ENCODE results near the gene MGMT.

MGMT gene

DNA sequence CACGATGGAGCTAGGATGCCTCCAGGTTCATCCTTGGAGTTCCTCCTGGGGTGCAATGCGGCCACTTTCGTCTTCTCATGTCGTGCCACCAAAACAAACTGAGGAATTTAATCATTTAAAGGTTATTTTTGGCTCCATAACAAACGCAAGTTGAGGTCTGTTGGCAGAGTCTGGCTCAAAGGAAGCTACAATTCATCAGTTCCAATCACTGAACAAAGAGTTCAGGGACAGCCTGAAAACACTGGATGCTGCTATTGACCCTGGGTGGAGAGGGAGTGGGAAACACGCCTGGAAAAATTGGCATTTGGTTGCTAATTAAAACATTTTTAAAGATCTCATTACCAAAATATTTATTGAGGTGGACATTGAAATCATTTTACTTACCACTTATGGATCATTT, 11.4 kb upstream of the MGMT start:
- DNase-seq: no peak

DNA sequence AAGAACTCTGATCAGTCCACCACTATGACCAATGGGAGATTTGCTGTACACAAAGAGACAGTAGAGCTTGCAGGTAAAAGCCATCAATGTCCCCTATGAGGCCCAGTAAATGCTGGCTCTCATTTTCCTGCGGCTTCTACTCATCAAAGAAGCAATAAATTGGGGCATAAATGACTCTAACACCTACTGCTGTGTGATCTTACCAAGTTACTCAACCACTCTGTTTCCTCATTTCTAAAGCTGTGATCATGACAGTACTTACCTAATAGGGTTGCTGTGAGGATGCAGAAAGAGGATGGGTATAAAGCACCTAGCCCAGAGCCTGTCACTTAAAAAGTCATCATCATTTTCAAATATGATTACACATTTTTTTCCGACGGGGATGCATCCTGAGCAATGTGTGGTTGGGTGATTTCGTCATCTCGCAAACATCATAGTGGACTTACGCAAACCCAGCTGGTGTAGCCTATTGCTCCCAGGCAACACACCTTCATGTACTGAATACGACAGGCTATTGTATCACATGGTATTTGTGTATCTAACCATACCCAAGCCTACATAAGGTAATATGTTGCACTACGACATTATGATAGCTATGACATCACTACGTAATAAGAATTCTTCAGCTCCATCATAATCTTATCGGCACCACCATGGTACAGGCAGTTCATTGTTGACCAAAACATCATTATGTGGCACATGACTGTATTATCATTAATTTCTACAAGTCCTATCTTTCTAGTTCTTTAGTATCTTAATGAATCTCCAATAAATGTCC, 7.1 kb upstream of the MGMT start:
- DNase-seq: no peak

DNA sequence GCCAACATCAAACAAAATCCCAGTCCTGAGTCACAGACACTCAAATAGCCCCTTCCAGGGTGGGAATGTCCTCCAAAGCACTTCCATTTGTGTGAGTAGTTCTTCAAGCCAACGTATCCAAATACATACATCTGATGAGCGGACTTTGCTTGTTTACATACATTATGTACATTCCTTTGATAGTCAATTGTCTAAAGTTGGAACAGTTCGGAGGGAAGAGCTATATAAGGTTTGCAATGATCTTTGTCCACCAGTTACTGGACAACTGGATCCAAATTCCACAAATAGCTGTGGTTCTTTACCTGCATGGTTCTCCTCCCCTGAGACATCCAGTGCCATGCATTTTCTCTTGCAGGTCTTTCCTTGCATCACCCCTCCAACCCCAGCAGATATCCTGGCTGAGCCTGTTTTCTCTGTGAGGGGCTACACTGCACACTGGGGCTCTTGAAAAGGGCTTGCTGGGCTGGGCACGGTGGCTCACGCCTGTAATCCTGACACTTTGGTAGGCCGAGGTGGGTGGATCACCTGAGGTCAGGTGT, 4.7 kb upstream of the MGMT start:
- no peak for DNase-seq

DNA sequence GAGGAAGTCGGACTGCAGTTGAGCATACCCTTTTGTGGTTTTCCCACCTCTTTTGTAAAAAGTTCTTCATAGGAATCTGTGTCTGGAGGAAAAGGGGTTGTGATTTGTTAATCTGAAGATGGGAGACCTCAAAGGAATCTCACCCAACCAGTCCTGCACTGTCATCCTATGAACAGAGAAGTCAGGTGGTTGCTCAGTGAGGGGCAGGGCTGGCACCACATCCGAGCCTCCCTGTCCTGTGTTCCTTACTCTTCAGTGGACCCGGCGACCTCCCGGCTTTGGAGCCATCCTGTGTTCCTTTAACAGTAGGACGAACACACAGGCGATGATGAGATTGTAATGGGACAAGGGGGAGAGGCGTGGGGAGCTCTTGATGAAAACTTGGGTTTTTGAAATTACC, 2.8 kb upstream of the MGMT start:
- DNase-seq: no peak

DNA sequence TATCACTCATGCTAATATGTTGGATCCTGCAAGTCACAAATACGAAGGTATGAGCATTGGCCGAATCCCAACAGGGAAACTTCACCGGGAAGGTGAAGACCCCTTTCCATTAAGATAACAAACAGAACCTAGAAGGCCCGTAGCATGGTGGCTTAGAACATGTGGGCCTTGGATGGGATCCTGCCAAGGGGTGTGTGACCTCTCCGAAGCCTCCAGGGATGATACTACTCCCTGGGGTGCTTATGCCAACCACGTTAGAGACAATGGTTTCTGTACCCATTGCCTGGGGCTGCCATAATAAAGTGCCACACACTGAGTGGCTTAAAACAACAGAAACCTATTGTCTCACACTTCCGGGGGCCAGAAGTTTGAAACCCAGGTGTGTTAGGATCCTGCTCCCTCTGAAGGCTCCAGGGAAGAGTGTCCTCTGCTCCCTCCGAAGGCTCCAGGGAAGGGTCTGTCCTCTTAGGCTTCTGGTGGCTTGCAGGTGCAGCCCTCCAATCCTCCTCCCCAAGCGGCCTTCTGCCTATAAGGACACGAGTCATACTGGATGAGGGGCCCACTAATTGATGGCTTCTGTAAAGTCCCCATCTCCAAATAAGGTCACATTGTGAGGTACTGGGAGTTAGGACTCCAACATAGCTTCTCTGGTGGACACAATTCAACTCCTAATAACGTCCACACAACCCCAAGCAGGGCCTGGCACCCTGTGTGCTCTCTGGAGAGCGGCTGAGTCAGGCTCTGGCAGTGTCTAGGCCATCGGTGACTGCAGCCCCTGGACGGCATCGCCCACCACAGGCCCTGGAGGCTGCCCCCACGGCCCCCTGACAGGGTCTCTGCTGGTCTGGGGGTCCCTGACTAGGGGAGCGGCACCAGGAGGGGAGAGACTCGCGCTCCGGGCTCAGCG, 992 bp upstream of the MGMT start:
- no peak for DNase-seq

DNA sequence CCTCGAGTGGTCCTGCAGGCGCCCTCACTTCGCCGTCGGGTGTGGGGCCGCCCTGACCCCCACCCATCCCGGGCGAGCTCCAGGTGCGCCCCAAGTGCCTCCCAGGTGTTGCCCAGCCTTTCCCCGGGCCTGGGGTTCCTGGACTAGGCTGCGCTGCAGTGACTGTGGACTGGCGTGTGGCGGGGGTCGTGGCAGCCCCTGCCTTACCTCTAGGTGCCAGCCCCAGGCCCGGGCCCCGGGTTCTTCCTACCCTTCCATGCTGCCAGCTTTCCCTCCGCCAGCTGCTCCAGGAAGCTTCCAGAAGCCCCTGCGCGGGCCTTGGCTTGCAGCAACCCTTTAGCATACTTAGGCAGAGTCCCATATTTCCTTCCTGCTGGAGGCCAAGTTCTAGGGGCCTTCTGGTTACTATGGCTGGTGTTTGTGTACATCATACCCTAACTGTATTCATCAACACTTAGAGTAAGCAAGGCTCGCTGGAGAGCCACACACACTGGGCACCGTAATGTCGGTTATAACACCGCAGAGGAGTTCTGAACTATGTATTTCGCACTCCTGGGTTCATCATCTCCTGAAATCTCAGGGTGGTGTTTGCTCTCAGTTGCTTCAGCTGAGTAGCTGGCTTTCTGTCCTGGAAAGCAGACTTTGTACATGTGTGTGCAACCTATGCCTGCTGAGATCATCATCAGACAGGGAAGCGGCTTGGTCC, 471 bp downstream of the MGMT start:
- no peak for DNase-seq

DNA sequence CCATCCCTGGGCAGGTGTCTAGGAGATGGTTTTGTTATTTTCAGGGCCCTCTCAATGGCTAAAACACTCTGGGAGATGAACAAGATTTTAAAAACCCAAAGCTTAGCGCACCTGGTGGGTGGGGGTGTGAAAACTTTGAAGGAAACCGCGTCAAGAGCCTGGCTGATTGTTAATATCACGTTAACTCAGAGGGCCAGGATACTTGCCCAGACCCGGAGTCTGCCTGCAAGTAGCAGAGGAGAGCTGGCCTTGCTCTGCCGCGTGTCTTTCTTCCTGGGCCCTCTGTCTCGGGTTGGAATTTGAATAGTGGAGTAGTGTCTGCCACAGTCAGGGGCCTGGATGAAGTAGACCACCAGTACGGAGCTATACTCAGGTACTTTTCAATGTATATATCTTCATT, 1.1 kb downstream of the MGMT start:
- DNase-seq: no peak

DNA sequence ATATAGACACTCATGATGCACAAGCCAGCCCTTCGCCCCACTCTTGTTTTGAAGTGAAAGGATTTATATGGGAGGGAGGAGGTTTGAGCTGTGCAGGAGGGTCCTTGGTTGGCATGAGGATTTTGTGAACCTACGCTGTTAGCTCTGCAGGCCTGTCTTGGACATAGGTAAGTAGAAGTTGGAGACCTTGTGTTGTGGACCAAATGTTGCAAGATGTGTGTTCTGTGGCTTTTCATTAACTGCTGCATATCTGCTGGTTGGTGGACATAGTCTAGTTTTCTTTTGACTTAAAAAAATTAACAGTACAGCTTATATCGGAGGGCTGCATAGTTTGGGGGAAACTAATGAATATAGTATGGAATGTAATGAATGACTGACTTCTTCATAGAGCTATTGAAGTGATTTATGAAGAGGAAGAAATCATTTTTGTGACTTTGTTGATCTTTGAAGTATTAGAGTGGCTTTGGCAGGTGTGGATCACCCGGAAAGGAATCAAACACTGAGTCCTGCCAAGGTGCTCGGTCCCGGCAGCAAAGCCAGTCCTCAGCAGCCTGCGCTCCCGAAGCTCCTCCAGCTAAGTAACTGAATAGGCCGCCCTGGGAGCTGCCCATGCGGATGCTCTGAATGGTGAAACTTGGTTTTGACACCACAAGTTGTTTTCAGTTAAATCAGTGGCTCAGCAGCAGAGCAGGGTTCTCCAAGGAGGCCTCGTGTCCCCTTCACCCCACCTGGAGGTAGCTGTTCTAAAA, 3.2 kb downstream of the MGMT start:
- no peak for DNase-seq

DNA sequence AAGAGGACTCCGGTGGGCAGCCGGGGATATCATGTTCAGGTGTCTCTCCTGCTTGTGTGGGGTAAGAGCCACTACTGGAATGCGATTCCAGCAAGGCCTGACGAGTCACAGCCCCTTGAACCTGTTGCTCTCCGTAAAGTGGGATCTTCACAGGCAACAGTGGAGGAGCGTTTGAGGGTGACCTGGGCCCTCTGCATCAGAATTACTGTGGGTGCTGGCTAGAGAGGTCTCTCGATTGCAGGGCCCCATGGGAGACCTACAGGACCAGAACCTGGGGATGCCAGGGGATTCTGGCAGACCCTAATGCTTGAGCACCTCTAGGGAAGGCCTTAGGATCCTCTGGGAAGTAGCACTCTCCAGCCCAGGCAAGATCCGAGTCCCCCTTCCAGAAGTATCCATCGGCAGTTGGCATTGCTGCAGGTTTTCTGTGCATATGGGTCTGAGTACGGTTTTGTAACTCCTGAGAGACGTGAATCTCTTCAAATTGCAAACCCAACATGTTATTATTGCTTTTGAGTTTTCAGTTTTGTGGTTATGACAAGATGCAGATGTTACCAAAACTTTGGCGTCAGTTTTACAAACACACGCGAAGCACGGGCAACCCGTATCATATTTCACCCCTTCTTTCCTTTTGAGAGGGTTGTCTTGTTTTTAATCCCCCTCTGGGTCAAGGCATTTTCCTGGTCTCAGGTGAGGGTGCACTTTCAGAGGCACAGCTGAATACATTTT, 4.6 kb downstream of the MGMT start:
- no peak for DNase-seq

DNA sequence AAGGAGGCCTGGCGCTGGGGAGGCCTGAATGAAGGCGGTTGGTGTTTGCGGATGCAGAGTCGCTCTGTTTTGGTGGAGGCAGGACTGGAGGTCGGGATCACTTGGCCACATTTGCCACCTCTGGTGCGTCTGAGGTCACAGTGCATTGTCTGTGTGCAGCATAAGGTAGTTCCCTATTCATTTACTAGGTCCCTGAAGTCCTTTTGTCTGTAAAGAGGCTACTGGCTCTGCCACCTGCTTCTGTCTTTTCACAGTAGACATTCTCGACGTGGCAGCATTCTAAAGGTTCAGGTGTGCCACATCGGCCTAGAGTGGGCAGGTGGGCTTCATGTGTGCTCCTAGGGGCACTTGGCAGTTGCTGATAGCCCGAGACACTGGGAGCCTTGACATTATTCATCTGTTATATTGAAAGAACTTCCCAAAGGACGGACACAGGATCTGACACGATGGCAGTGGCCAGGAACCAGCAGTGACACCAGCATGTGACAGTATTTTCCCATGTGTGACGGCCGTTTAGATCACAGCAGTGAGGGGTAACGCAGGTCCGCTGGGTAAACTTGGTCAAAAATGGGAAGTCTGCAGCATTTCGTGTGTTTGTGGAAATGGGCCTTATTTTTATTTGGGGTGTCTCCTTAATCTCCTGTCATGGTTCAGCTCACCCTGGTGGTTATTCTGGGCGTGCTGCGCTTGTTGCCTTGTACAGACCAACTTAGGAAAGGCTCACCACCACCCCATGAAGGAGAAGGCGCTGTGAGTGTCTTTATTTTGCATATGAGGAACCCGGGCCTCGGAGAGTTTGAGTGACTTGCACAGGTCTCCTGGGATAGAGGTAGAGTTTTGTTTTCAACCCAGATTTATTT, 5.9 kb downstream of the MGMT start:
- no peak for DNase-seq

DNA sequence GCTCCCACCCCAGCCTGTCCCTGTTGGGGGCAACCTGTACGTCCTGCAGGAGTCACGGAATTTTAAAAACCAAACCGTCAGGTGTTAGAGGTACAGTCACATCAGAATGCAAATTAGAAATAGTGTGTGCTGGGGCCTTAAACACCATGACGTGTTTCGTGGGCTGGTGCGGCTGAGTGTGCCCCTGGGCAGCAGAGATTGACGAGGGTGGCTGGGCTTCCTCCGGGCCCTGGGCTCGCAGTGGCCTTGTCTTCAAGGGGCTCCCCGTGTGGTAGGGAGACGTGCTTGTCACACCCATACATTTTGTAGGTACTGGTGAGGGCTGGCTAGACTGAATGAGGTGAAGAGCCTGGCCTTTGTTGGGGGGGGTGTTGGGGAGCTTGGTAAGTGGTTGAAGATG, 7.6 kb downstream of the MGMT start:
- no peak for DNase-seq

DNA sequence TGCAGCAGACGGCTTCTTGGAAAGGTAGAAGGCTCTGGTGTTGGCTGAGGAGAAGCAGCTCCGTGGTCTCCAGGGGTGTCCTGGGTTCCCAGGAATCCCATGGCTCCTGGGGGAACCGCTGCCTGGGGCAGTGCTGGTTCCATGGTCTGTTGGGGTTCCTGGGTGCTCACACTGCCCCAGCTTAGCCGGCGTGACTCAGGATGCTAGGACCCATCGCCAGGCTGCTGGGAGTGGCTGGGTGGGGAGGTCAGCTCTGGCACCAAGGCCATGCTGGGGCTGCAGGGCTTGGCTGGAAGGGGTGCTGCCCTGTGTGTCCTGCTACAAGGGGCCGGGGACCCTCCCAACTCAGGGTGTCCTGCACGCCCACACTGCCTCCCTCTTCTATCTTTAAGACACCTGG, 9.4 kb downstream of the MGMT start:
- DNase-seq: no peak

DNA sequence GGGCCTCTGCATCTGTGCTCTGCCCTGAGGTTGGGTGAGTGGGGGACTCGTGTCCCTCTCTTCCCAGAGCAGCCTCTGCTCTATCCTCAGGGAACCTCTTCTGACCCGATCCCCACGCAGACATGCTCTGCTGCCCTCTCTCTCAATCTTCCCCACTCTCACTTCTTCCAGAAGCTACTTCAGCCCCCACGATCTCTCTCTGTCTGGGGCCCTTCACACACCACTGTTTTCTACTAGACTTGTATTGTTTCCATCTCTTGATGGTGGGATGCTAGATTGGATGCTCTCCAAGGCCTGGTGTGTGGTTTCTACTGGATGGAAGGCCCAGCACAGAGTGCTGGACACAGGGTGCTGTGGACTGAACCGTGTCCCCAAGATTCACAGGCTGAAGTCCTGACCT, 10.0 kb downstream of the MGMT start:
- no peak for DNase-seq

DNA sequence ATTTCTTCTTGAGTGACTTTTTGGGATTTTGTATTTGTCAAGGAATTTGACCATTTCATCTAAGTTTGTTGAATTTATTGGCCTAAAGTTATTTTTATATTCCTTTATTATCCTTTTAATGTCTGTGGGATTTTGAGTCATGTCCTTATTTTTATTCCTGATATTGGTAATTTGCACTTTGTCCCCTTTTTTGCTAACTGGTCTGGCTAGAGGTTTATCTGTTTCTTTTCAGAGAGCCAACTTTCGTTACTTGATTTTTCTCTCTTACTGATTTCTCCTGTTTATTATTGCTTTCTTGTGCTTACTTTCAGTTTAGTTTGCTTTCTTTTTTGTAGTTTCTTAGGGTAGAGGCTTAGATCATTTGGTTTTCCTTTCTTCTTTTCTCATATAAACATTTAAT, 14.6 kb downstream of the MGMT start:
- no peak for DNase-seq

DNA sequence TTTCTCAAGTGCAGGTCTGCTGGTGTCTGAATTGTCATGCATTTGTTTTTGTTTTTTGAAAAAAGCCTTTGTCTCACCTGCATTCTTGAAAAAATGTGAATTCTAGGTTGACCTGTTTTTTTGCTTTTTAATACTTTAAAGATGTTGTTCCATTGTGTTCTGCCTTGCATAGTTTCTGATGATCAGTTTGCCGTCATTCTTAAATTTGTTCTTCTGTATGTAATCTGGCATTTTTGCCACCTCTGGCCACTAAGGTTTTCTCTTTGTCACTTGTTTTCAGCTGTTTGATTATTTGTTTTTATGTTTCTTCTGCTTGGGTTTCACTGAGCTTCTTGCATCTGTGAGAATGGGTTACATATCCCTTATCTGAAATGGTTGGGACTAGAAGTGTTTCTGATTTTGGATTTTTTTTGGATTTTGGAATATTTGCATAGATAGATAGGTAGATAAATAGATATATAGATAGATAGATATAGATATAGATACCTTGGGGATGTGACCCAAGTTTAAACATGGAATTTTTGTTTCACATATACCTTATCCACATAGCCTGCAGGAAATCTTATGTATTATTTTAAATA, 16.5 kb downstream of the MGMT start:
- no peak for DNase-seq

DNA sequence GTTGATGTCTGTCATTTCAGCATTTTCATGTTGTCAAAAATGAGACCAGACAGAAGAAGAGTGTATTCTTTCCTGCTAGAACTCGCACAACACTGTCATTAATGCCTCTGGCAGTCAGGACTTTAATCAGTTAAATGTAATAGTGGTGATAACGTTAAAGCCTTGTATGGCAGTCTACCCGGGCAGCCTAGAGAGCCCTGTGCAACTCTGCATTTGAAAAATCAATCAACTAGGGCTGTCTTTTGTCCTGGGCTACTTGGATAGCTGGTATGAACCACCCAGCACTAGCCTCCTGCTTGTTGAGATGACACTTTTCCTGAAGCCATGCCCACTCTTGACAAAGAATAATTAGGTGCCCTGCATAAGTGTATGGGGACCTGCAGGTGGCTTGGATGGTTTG, 19.8 kb downstream of the MGMT start:
- no peak for DNase-seq

DNA sequence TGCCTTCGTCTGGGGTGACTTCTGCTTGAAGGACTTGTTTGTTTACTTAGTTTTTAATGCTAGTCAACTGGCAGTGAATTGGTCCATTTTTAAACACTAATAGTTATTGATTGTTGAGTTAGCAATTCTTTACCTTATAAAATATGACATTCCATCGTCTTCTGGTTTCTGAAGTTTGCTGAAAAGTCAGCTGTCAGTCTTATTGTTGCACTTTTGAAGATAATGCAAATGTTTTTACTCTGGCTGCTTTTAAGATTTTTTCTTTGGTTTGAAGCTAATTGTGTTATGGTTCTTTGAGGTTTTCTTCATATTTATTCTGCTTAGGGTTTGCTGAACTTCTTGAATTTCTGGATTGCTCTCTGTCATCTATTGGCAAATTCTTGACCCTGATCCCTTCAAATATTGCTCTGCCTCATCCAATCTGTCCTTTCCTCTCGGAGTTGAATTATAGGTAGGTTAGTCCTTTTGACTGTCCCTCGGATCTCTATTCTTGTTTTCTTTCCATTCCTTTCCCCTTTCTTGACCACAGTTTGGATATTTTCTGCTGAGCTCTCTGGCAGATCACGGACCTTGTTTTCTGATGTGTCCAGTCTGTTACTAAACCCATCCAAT, 24.2 kb downstream of the MGMT start:
- no peak for DNase-seq

DNA sequence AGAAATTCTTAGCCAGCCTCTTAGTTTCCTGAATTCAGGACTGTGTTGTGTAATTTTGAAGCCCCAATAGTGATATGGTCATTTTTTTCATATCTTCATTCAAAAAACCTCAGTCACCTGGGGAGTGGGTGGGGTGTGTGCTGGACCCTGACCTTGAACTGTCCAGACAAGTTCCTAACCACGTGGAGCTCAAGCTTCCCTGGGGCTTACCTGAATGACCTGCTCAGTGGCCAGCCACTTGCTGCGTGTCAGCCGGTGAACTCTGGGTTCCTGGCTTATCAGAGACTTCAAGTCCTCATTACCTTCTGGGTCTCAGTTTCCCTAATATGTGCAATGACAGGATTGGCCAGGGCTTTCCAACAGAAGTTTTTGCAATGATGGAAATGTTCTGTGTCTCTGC, 27.1 kb downstream of the MGMT start:
- no peak for DNase-seq

DNA sequence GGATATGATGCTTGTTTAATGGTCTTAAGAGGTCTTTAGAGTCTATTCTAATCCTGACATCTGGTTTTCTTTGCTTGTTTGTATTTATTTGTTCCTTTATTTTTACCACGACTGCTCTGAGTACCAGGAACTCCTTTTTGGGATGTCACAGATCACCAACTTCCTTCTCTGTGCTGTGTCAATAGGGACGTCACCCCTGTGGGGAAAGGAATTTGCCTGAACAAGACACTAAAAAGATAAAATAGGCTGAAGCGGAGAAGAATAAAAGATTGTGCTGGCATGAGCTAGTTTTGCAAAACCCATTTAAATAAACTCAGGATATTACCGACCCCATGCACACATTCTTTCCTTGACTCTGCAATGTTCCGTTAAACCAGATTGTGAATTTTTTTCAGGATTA, 27.7 kb downstream of the MGMT start:
- DNase-seq: no peak

DNA sequence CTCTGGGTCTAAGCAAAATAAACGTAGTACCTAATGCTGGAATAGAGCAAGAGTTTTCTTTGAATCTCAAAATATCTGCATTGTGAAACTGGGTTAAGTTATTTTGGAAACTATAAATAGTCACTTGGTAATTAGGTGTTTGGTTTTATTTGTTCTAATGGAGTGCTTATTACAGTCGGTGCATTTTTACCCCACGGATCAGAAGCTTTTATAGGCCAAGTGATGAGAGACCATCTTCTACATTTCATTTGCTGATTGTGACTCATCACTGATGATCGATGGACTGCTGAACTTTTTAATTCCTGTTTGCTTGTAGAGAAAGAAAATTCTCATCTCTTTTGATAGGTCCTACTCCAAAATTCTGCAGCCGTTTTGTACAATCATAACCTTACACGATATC, 28.2 kb downstream of the MGMT start:
- DNase-seq: no peak

Data from inflammatory macrophage (primary cell).